H1 (cell line): ENCODE results near the gene SSNA1. TPM values are rescaled to one million over a fixed set of nuclear protein-coding genes. Genes with fewer than 3 reads are reported as not detected.

ENCODE experiments used
- CTCF ChIA-PET: fragments of 300-600 bp; sonication (Branson Sonifier 250); formaldehyde crosslinking; loops from one replicate; lab custom pipeline; 2021; ENCODE audit not compliant: partially characterized antibody; lab: Charles Lee
- POLR2A ChIA-PET: fragments of 300-600 bp; sonication (Branson Sonifier 250); formaldehyde crosslinking; loops from one replicate; lab custom pipeline; 2021; ENCODE audit warnings: inconsistent platforms; ENCODE audit not compliant: partially characterized antibody; lab: Charles Lee
- DNase-seq, 2 experiments: peaks; one replicate each; pipeline versions ENCODE4 v3.0.0 to v3.0.0-alpha.2; 2010 to 2022; ENCODE audit warnings: low spot score in 2 of 2, low read depth in 1 of 2, mixed read lengths in 1 of 2
- FAIRE-seq: peaks from 2 replicates; lab custom pipeline; 2011; peaks lifted over from hg19 to GRCh38; lab: Jason Lieb, UNC
- H2AFZ ChIP-seq: 2 replicates; pipeline ENCODE4 v1.8.1; 2012; ENCODE audit warnings: low read length, inconsistent platforms
- H2AK5ac ChIP-seq: 2 replicates; pipeline ENCODE4 v1.6.1; 2013; ENCODE audit warnings: low read depth, low read length
- H2BK120ac ChIP-seq: replicated peaks from 2 replicates; pipeline ENCODE3; 2013; ENCODE audit warnings: low read depth, low read length, inconsistent platforms
- H2BK12ac ChIP-seq: 2 replicates; pipeline ENCODE4 v1.6.1; 2013; ENCODE audit warnings: low read depth, low read length
- H2BK15ac ChIP-seq: 2 replicates; pipeline ENCODE4 v1.6.1; 2013; ENCODE audit warnings: low read length
- H2BK20ac ChIP-seq: 2 replicates; pipeline ENCODE4 v1.6.1; 2013; ENCODE audit warnings: low read length
- H2BK5ac ChIP-seq: 2 replicates; pipeline ENCODE4 v1.6.1; 2013; ENCODE audit warnings: low read depth, low read length
- H3K14ac ChIP-seq: 2 replicates; pipeline ENCODE4 v1.6.1; 2013; ENCODE audit warnings: inconsistent platforms; ENCODE audit not compliant: insufficient read length
- H3K18ac ChIP-seq: 2 replicates; pipeline ENCODE4 v1.6.1; 2013; ENCODE audit warnings: low read length; ENCODE audit errors: extremely low read depth
- H3K23ac ChIP-seq: 2 replicates; pipeline ENCODE4 v1.6.1; 2013; ENCODE audit warnings: inconsistent platforms; ENCODE audit not compliant: insufficient read length
- H3K23me2 ChIP-seq: 2 replicates; pipeline ENCODE4 v1.6.1; 2013; ENCODE audit warnings: low read depth, low read length
- H3K27ac ChIP-seq: 2 replicates; pipeline ENCODE4 v1.6.1; 2011; ENCODE audit warnings: low read depth, low read length, inconsistent platforms
- H3K27me3 ChIP-seq, 4 experiments: replicated peaks in 1 of 4; 1 replicate in 1 of 4; 2 replicates in 3 of 4; pipeline versions ENCODE4 v1.6.1 to v1.8.1; 2011 to 2013; ENCODE audit warnings: low read length in 3 of 4, mild to moderate bottlenecking in 3 of 4, inconsistent platforms in 2 of 4, mixed read lengths in 2 of 4, moderate library complexity in 1 of 4; ENCODE audit not compliant: control insufficient read depth in 3 of 4, insufficient read depth in 3 of 4; ENCODE audit errors: extremely low read depth in 1 of 4
- H3K36me3 ChIP-seq, 4 experiments: 2 replicates each; pipeline versions ENCODE4 v1.6.1 to v1.8.1; 2011 to 2013; ENCODE audit warnings: mild to moderate bottlenecking in 4 of 4, low read length in 3 of 4, moderate library complexity in 2 of 4, control low read depth in 1 of 4, inconsistent platforms in 1 of 4; ENCODE audit not compliant: insufficient read depth in 4 of 4, control insufficient read depth in 2 of 4
- H3K4ac ChIP-seq: replicated peaks from 2 replicates; pipeline ENCODE3; 2013; ENCODE audit warnings: low read length, low read depth, mixed read lengths, inconsistent platforms; ENCODE audit not compliant: insufficient read length
- H3K4me1 ChIP-seq, 4 experiments: replicated peaks in 1 of 4; 1 replicate in 1 of 4; 2 replicates in 3 of 4; pipeline versions ENCODE4 v1.6.1 to v1.8.1; 2011 to 2013; ENCODE audit warnings: low read length in 3 of 4, inconsistent platforms in 2 of 4, mixed read lengths in 1 of 4; ENCODE audit not compliant: insufficient read depth in 4 of 4, control insufficient read depth in 3 of 4
- H3K4me2 ChIP-seq, 2 experiments: 2 replicates each; pipeline versions ENCODE4 v1.6.1 to v1.8.1; 2011 to 2013; ENCODE audit warnings: low read depth in 2 of 2, low read length in 2 of 2, control low read depth in 1 of 2, inconsistent platforms in 1 of 2, mild to moderate bottlenecking in 1 of 2; ENCODE audit not compliant: insufficient read depth in 1 of 2
- H3K4me3 ChIP-seq, 4 experiments: fragments of 200-600, 300-600 bp in 1 of 4; sonication (generic), shearing (Covaris generic), sonication (Bioruptor Twin) in 1 of 4; 2 replicates each; pipeline versions ENCODE4 v1.5.1 to v1.8.1; 2011 to 2016; ENCODE audit warnings: low read length in 4 of 4, low read depth in 3 of 4, control low read depth in 2 of 4, inconsistent platforms in 2 of 4, mild to moderate bottlenecking in 2 of 4, mixed read lengths in 1 of 4, moderate library complexity in 1 of 4; ENCODE audit not compliant: insufficient read depth in 2 of 4; ENCODE audit errors: extremely low read depth in 1 of 4
- H3K56ac ChIP-seq: replicated peaks from 2 replicates; pipeline ENCODE3; 2013; ENCODE audit warnings: low read depth, mild to moderate bottlenecking, mixed read lengths, low read length, inconsistent platforms; ENCODE audit not compliant: insufficient read length
- H3K79me1 ChIP-seq: 2 replicates; pipeline ENCODE4 v1.6.1; 2013; ENCODE audit warnings: low read depth, low read length, control low read depth
- H3K79me2 ChIP-seq, 2 experiments: 2 replicates each; pipeline versions ENCODE4 v1.6.1 to v1.8.1; 2012 to 2013; ENCODE audit warnings: low read length in 2 of 2, mild to moderate bottlenecking in 2 of 2, inconsistent platforms in 1 of 2; ENCODE audit not compliant: insufficient read depth in 2 of 2, control insufficient read depth in 1 of 2
- H3K9ac ChIP-seq, 4 experiments: replicated peaks in 1 of 4; 1 replicate in 1 of 4; 2 replicates in 3 of 4; pipeline versions ENCODE4 v1.6.1 to v1.8.1; 2011 to 2013; ENCODE audit warnings: low read depth in 3 of 4, low read length in 3 of 4, control low read depth in 2 of 4, mild to moderate bottlenecking in 2 of 4, moderate library complexity in 2 of 4, inconsistent platforms in 1 of 4; ENCODE audit errors: extremely low read depth in 1 of 4
- H3K9me3 ChIP-seq, 2 experiments: 2 replicates each; pipeline versions ENCODE4 v1.6.1 to v1.8.1; 2012 to 2013; ENCODE audit warnings: mild to moderate bottlenecking in 2 of 2, moderate library complexity in 2 of 2, control low read depth in 1 of 2, inconsistent platforms in 1 of 2, low read depth in 1 of 2, low read length in 1 of 2, mixed read lengths in 1 of 2; ENCODE audit not compliant: insufficient read depth in 2 of 2
- H4K20me1 ChIP-seq, 2 experiments: replicated peaks in 1 of 2; 2 replicates each; pipeline versions ENCODE3 to v1.8.1; 2011 to 2013; ENCODE audit warnings: inconsistent platforms in 2 of 2, low read length in 2 of 2, mild to moderate bottlenecking in 1 of 2; ENCODE audit not compliant: insufficient read depth in 2 of 2, control insufficient read depth in 1 of 2
- H4K5ac ChIP-seq: 2 replicates; pipeline ENCODE4 v1.6.1; 2013; ENCODE audit warnings: low read length, low read depth, mixed read lengths, inconsistent platforms; ENCODE audit not compliant: insufficient read length
- H4K8ac ChIP-seq: 2 replicates; pipeline ENCODE4 v1.8.0; 2013; ENCODE audit warnings: mild to moderate bottlenecking, moderate library complexity, low read length, inconsistent platforms; ENCODE audit not compliant: insufficient read depth; ENCODE audit errors: extremely low read depth
- H4K91ac ChIP-seq: replicated peaks from 2 replicates; pipeline ENCODE3; 2013; ENCODE audit warnings: low read length, mixed read lengths, inconsistent platforms; ENCODE audit not compliant: insufficient read length
- CEBPB ChIP-seq: IDR thresholded peaks from 2 replicates; pipeline ENCODE4 v1.6.1; 2012; ENCODE audit warnings: low read depth, low read length
- EP300 ChIP-seq, 2 experiments: IDR thresholded peaks; 1 replicate in 1 of 2; 2 replicates in 1 of 2; pipeline ENCODE4 v1.6.1; 2011 to 2012; ENCODE audit warnings: low read depth in 2 of 2, low read length in 2 of 2, mild to moderate bottlenecking in 2 of 2, borderline replicate concordance in 1 of 2, inconsistent platforms in 1 of 2, moderate library complexity in 1 of 2
- KDM1A ChIP-seq: fragments of 200-600, 300-600 bp; sonication (generic); IDR thresholded peaks from 2 replicates; pipeline ENCODE4 v1.7.1; 2016; ENCODE audit warnings: mild to moderate bottlenecking, low read length, borderline replicate concordance
- POLR2A ChIP-seq, 2 experiments: IDR thresholded peaks; 1 replicate in 1 of 2; 2 replicates in 1 of 2; pipeline ENCODE4 v1.6.1; 2011; ENCODE audit warnings: low read depth in 2 of 2, low read length in 2 of 2, mild to moderate bottlenecking in 2 of 2; ENCODE audit errors: control extremely low read depth in 1 of 2
- RNF2 ChIP-seq: fragments of 200-900, 300-1000 bp; sonication (generic); IDR thresholded peaks from 2 replicates; pipeline ENCODE4 v1.7.1; 2016; ENCODE audit warnings: borderline replicate concordance, low read depth, mild to moderate bottlenecking, antibody characterized with exemption, low read length; ENCODE audit not compliant: poor library complexity, severe bottlenecking; ENCODE audit errors: missing control alignments
- SIN3A ChIP-seq, 2 experiments: IDR thresholded peaks in 1 of 2; conservative IDR thresholded peaks in 1 of 2; 2 replicates each; pipeline ENCODE4 v1.6.1; 2011 to 2012; ENCODE audit warnings: low read length in 2 of 2, improper control_type of control experiment in 1 of 2, low read depth in 1 of 2, mild to moderate bottlenecking in 1 of 2
- SIX5 ChIP-seq: IDR thresholded peaks from 2 replicates; pipeline ENCODE4 v1.6.1; 2011; ENCODE audit warnings: mild to moderate bottlenecking, low read depth, low read length
- SP4 ChIP-seq: IDR thresholded peaks from 2 replicates; pipeline ENCODE4 v1.6.1; 2012; ENCODE audit warnings: low read length, inconsistent platforms
- TCF12 ChIP-seq: IDR thresholded peaks from 2 replicates; pipeline ENCODE4 v1.6.1; 2011; ENCODE audit warnings: low read depth, mild to moderate bottlenecking, low read length
- WGBS, 2 experiments: shearing (Covaris generic) in 1 of 2; methylation state at CpG; one replicate each; pipeline versions ENCODE4 v1.1.6 to v1.1.7; 2013 to 2015; ENCODE audit warnings: low lambda C conversion rate in 2 of 2, mixed read lengths in 2 of 2, inconsistent platforms in 1 of 2, low coverage in 1 of 2, missing lambda C conversion rate in 1 of 2; ENCODE audit not compliant: insufficient replicate concordance in 2 of 2, insufficient coverage in 1 of 2, insufficient read length in 1 of 2; ENCODE audit errors: extremely low coverage in 1 of 2, missing lambda C conversion rate in 1 of 2; 5-methylcytosine and 5-hydroxymethylcytosine counted together
- polyA plus RNA-seq, 7 experiments: library from polyadenylated mRNA; depleted of rRNA in 3 of 7; stranded (reverse) in 5 of 7; unstranded in 2 of 7; fragments of >200 nt in 5 of 7; fragments of 200-250 nt in 2 of 7; gene quantifications; 1 replicate in 5 of 7; 2 replicates in 1 of 7; 4 replicates in 1 of 7; pipeline versions ENCODE4 v1.2.1 to v1.2.3, GENCODE V29; 2011 to 2013; ENCODE audit warnings: missing spikeins in 2 of 7, mixed read lengths in 2 of 7
- total RNA-seq: library from RNA; stranded (reverse); fragmentation: NEBNext Ultra II Directional; extraction: Animal tissue kit (Norgen Biotek cat#: 25700); gene quantifications from 2 replicates; pipeline ENCODE4 v1.2.1, GENCODE V29; 2021
- TF ChIP-seq, protein P1 (sequence below): IDR thresholded peaks from 2 replicates; pipeline ENCODE4 v1.6.1; 2011; ENCODE audit warnings: low read length, improper control_type of control experiment

SSNA1 gene
- total and polyA plus RNA-seq, 2 of the 8 experiments (the other 6 are each of a cell fraction or from before 2014, with no cell fraction given), result 87.3 to 157 TPM

DNA sequence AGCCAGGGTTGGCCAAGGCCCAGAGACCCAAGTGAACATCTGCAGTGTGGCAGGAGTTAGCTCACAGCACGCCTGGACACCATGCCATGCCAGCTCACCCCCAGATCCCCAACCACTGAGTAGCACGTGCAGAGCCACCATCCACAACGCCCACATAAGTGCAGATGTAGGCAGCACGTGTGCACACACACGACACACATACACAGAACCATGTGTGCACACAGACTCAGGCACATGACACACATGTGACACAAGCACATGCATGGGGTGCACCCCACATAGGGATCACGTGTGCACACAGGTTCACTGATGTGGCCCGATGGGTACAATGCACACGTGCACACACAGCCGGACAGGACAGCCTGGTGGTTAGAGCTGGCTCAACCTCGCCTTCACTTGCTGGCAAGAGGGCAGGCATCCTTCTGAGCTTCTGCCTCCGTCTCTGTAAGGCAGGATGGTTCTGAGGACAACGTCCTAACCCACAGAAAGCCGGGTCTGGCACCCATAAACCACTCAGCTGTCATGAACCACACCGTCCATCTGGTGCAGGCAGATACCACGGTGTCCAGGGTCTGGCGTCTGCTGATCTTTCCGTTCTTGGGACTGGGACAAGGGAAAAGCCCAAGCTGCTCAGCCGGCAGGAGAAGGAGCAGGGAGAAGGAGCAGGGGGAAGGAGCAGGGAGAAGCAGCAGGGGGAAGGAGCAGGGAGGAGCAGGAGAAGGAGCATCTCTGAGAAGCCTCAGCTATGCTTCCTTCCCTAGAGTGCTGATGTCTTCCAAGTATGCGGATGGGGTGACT lies 30.7 kb upstream of the SSNA1 start:
- peak overlapping the region; percentile 54; the same call in 1 of the 2 replicates for H2AK5ac ChIP-seq
- H2BK12ac ChIP-seq, result peak overlapping the region; percentile 68; the same call in 1 of the 2 replicates
- H3K23ac ChIP-seq, result no peak overlapping the region
- DNase-seq (no peak), FAIRE-seq (no peak)
- H3K23me2 ChIP-seq, result peaks cover 12% of the 10 kb centered on the region
- H3K4ac ChIP-seq, result no peak overlapping the region
- H4K8ac ChIP-seq, result no peak overlapping the region; the same call in 1 of the 2 replicates
- no peaks in the 10 kb centered on the region for H3K79me1 ChIP-seq
- H3K36me3 ChIP-seq, result no peaks in the 10 kb centered on the region; a peak in 1 of 8 replicates
- H3K56ac ChIP-seq, result no peak overlapping the region
- H2AFZ ChIP-seq, result no peak overlapping the region
- H2BK20ac ChIP-seq, result no peak overlapping the region
- ChIA-PET CTCF (interaction anchor here (0.7 to 1.6 kb wide), 8 partner anchors 10 to 129 kb away, joined by 3 to 6 read pairs (median 4); no protein-coding TSS in a partner anchor), POLR2A (interaction anchor here (0.9 to 2.9 kb wide), 3 partner anchors 11 to 30 kb away, joined by 3 to 7 read pairs (median 3); partner anchors contain the start of genes ANAPC2 and LRRC26)
- H3K9ac ChIP-seq, result no peak overlapping the region
- 0 out of 2 replicates have a peak overlapping the region, but pooled peaks have one; percentile 5 for H2BK15ac ChIP-seq
- H4K91ac ChIP-seq, result peak overlapping the region; percentile 65
- no peak overlapping the region for H3K4me3 ChIP-seq
- H3K79me2 ChIP-seq, result no peaks in the 10 kb centered on the region; a peak in 1 of 4 replicates
- no peak overlapping the region; the same call in 1 of the 2 replicates for H2BK5ac ChIP-seq
- H3K27me3 ChIP-seq, result peaks cover 42 to 79% (median 76%) of the 10 kb centered on the region in 4 experiments
- peaks cover 0 to 11% (median 10%) of the 10 kb centered on the region in 4 experiments; a peak in 5 of 7 replicates for H3K4me1 ChIP-seq
- no peak overlapping the region for H2BK120ac ChIP-seq
- peaks cover 0 to 5% of the 10 kb centered on the region in 2 experiments; a peak in 2 of 4 replicates for H3K9me3 ChIP-seq
- H3K27ac ChIP-seq, result no peak overlapping the region
- no peak overlapping the region for H3K14ac ChIP-seq
- 82% methylated on average over 15 of the region's 19 CpGs; no CpG with 5 or more reads in 1 of the 2 experiments for WGBS, 2 experiments
- peak overlapping the region in 1 of 2 experiments; percentile 78; a peak in 1 of 4 replicates for H3K4me2 ChIP-seq
- H4K5ac ChIP-seq, result no peak overlapping the region
- H3K18ac ChIP-seq, result no peak overlapping the region
- H4K20me1 ChIP-seq, result peaks cover 0 to 26% of the 10 kb centered on the region in 2 experiments
- TF ChIP-seq SP4 (no peak), POLR2A (IDR thresholded peaks at IDR 0.05; ENCODE audit: control extremely low read depth in 1 of 2, low read depth in 2 of 2, low read length in 2 of 2) (no peak), CEBPB (no peak), TCF12 (no peak), EP300 (IDR thresholded peaks at IDR 0.05; ENCODE audit: borderline replicate concordance in 1 of 2, low read depth in 2 of 2, low read length in 2 of 2) (no peak), SIN3A (conservative IDR thresholded peaks at IDR 0.05 in 1 of 2, IDR thresholded peaks at IDR 0.05 in 1 of 2; ENCODE audit: low read depth in 1 of 2, low read length in 2 of 2) (no peak), SIX5 (no peak), KDM1A (no peak), RNF2 (no peak)
- TF ChIP-seq, protein P1, sequence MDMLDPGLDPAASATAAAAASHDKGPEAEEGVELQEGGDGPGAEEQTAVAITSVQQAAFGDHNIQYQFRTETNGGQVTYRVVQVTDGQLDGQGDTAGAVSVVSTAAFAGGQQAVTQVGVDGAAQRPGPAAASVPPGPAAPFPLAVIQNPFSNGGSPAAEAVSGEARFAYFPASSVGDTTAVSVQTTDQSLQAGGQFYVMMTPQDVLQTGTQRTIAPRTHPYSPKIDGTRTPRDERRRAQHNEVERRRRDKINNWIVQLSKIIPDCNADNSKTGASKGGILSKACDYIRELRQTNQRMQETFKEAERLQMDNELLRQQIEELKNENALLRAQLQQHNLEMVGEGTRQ, result no peak
